ENCODE results near the gene H2AZ1.

H2AZ1 gene

DNA sequence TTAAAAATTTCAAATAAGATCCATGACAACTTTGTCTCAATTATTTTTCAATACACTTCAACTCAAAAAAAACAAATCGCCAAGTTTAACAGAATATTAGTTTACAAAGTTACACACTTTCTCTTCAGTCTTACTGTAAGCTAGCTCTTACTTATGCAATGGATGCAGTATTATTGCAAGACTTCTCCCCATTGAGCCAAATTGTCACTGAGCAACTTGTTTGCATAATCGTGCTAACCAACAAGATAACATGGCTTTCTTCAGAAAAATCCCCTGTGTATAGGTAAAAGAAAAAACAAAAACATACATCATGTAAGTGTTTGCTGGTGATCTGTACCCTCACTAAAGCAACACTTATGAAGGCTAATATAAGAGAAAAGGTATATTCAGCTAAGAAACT lies 22.5 kb downstream of the H2AZ1 start:
- Histone ChIP-seq H4K91ac (ENCODE audit: low read depth, low read length) (no peak overlapping the region), H3K36me3 (ENCODE audit: control insufficient read depth in 1 of 2, insufficient read depth in 2 of 2, low read length in 2 of 2) (peaks cover 0 to 4% of the 10 kb centered on the region in 2 experiments), H2BK12ac (ENCODE audit: low read length) (no peak overlapping the region), H2BK120ac (ENCODE audit: insufficient read depth, low read length, poor library complexity) (no peak overlapping the region), H3K4me2 (ENCODE audit: low read length) (no peak overlapping the region), H2AK5ac (ENCODE audit: low read length) (no peak overlapping the region), H3K4me3 (ENCODE audit: low read depth, low read length) (no peak overlapping the region), H2AFZ (ENCODE audit: insufficient read depth, low read length, poor library complexity) (no peak overlapping the region), H3K18ac (ENCODE audit: low read length) (no peak overlapping the region), H3K9me3 (ENCODE audit: insufficient read depth, low read depth, low read length) (no peaks in the 10 kb centered on the region), H4K12ac (ENCODE audit: low read depth, low read length) (no peak overlapping the region), H3K79me2 (ENCODE audit: control insufficient read depth, insufficient read depth, low read length, poor library complexity) (no peaks in the 10 kb centered on the region), H3K4me1 (ENCODE audit: control insufficient read depth in 1 of 2, insufficient read depth in 2 of 2, low read length in 2 of 2) (no peaks in the 10 kb centered on the region), H3K23ac (ENCODE audit: low read length) (no peak overlapping the region), H4K8ac (ENCODE audit: low read depth, low read length) (no peak overlapping the region), H3K27ac (ENCODE audit: low read depth, low read length) (no peak overlapping the region), H3K14ac (ENCODE audit: low read length) (no peak overlapping the region), H3K27me3 (ENCODE audit: insufficient read depth, low read length) (no peaks in the 10 kb centered on the region), H3K9ac (ENCODE audit: low read length) (no peak overlapping the region), H2BK5ac (ENCODE audit: low read depth, low read length, poor library complexity) (no peak overlapping the region), H3K79me1 (ENCODE audit: low read length) (no peaks in the 10 kb centered on the region), H3K4ac (ENCODE audit: low read depth, low read length) (no peak overlapping the region)
- no peak for DNase-seq
- WGBS (ENCODE audit: extremely low coverage, insufficient coverage, insufficient read length), result 100% methylated on average over 1 of the region's 2 CpGs

GRCh38 chr4:99921174-99921573 lies 28.9 kb downstream of the H2AZ1 start:
- WGBS (ENCODE audit: extremely low coverage, insufficient coverage, insufficient read length), result no CpG with 5 or more reads among the region's 3 CpGs

DNA sequence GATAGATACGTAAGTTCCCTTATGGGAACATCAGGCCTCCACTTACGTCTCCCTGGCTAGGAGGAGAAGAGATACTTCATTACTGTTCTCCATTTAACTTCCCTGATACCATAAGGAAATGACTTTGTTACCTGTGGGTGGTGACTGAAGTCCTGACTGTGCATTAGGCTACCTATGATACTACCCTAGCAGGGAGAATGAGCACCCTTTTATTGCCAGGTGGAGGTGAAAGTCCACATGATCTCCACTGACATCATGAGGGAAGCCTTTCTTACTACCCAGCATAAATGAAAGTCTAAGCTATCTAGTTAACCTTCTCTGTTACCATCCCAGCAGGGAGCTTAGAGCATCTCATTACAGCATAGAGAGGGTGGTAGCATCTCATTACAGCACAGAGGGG lies 31.4 kb downstream of the H2AZ1 start:
- Histone ChIP-seq H3K9me3 (ENCODE audit: insufficient read depth, low read depth, low read length) (no peaks in the 10 kb centered on the region), H3K4me2 (ENCODE audit: low read length) (no peak overlapping the region), H3K27ac (ENCODE audit: low read depth, low read length) (no peak overlapping the region), H3K9ac (ENCODE audit: low read length) (no peak overlapping the region), H3K79me2 (ENCODE audit: control insufficient read depth, insufficient read depth, low read length, poor library complexity) (no peaks in the 10 kb centered on the region), H3K14ac (ENCODE audit: low read length) (no peak overlapping the region), H3K4me3 (ENCODE audit: low read depth, low read length) (no peak overlapping the region), H4K8ac (ENCODE audit: low read depth, low read length) (no peak overlapping the region), H4K91ac (ENCODE audit: low read depth, low read length) (no peak overlapping the region), H3K4me1 (ENCODE audit: control insufficient read depth in 1 of 2, insufficient read depth in 2 of 2, low read length in 2 of 2) (no peaks in the 10 kb centered on the region), H3K36me3 (ENCODE audit: control insufficient read depth in 1 of 2, insufficient read depth in 2 of 2, low read length in 2 of 2) (peaks cover 1 to 9% of the 10 kb centered on the region in 2 experiments), H2AK5ac (ENCODE audit: low read length) (no peak overlapping the region), H4K12ac (ENCODE audit: low read depth, low read length) (no peak overlapping the region), H3K23ac (ENCODE audit: low read length) (no peak overlapping the region), H3K79me1 (ENCODE audit: low read length) (no peaks in the 10 kb centered on the region), H3K27me3 (ENCODE audit: insufficient read depth, low read length) (no peaks in the 10 kb centered on the region), H3K4ac (ENCODE audit: low read depth, low read length) (no peak overlapping the region), H2BK12ac (ENCODE audit: low read length) (no peak overlapping the region), H3K18ac (ENCODE audit: low read length) (no peak overlapping the region), H2BK120ac (ENCODE audit: insufficient read depth, low read length, poor library complexity) (no peak overlapping the region), H2BK5ac (ENCODE audit: low read depth, low read length, poor library complexity) (no peak overlapping the region), H2AFZ (ENCODE audit: insufficient read depth, low read length, poor library complexity) (no peak overlapping the region)
- no peak for DNase-seq
- no CpG with 5 or more reads among the region's 2 CpGs for WGBS (ENCODE audit: extremely low coverage, insufficient coverage, insufficient read length)

More at GRCh38 chr4:99921174-99921573, 28.9 kb downstream of the H2AZ1 start:
- H3K27me3 ChIP-seq (ENCODE audit: insufficient read depth, low read length), result no peaks in the 10 kb centered on the region
- H3K9me3 ChIP-seq (ENCODE audit: insufficient read depth, low read depth, low read length), result no peaks in the 10 kb centered on the region
- H3K14ac ChIP-seq (ENCODE audit: low read length), result no peak overlapping the region
- no peak overlapping the region for H3K9ac ChIP-seq (ENCODE audit: low read length)
- no peak overlapping the region for H4K8ac ChIP-seq (ENCODE audit: low read depth, low read length)
- no peak overlapping the region for H3K4me3 ChIP-seq (ENCODE audit: low read depth, low read length)
- no peak overlapping the region for H3K18ac ChIP-seq (ENCODE audit: low read length)
- no peak overlapping the region for H2AFZ ChIP-seq (ENCODE audit: insufficient read depth, low read length, poor library complexity)
- no peak overlapping the region for H3K4me2 ChIP-seq (ENCODE audit: low read length)
- H4K91ac ChIP-seq (ENCODE audit: low read depth, low read length), result no peak overlapping the region
- no peak overlapping the region for H2BK5ac ChIP-seq (ENCODE audit: low read depth, low read length, poor library complexity)
- H3K79me1 ChIP-seq (ENCODE audit: low read length), result no peaks in the 10 kb centered on the region
- no peaks in the 10 kb centered on the region for H3K79me2 ChIP-seq (ENCODE audit: control insufficient read depth, insufficient read depth, low read length, poor library complexity)
- H3K23ac ChIP-seq (ENCODE audit: low read length), result no peak overlapping the region
- H2AK5ac ChIP-seq (ENCODE audit: low read length), result no peak overlapping the region
- no peak overlapping the region for H3K27ac ChIP-seq (ENCODE audit: low read depth, low read length)
- no peak overlapping the region for H3K4ac ChIP-seq (ENCODE audit: low read depth, low read length)
- no peak for DNase-seq
- H3K36me3 ChIP-seq (ENCODE audit: control insufficient read depth in 1 of 2, insufficient read depth in 2 of 2, low read length in 2 of 2), result peaks cover 0 to 8% of the 10 kb centered on the region in 2 experiments
- no peak overlapping the region for H4K12ac ChIP-seq (ENCODE audit: low read depth, low read length)
- H3K4me1 ChIP-seq (ENCODE audit: control insufficient read depth in 1 of 2, insufficient read depth in 2 of 2, low read length in 2 of 2), result no peaks in the 10 kb centered on the region
- H2BK12ac ChIP-seq (ENCODE audit: low read length), result no peak overlapping the region
- no peak overlapping the region for H2BK120ac ChIP-seq (ENCODE audit: insufficient read depth, low read length, poor library complexity)

DNA sequence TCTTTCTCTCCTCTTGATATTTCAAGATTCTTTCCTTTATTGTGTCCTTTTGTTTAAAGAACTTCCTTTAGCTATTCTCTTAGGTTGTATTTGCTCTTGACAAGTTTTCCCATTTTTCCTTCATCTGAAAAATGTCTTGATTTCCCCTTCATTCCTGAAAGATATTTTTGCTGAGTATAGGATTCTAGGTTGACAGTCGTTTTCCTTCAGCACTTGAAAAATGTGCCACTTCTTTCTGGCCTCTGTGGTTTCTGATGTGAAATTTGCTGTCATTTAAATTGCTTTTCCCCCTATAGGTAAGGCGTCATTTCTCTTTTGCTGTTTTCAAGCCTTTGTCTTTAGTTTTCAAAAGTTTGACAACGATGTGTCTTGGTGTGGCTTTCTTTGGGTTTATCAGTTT lies 32.5 kb downstream of the H2AZ1 start:
- no peaks in the 10 kb centered on the region for H3K9me3 ChIP-seq (ENCODE audit: insufficient read depth, low read depth, low read length)
- no peak overlapping the region for H3K4me3 ChIP-seq (ENCODE audit: low read depth, low read length)
- H3K27me3 ChIP-seq (ENCODE audit: insufficient read depth, low read length), result no peaks in the 10 kb centered on the region
- no peak overlapping the region for H4K8ac ChIP-seq (ENCODE audit: low read depth, low read length)
- no peak overlapping the region for H2BK5ac ChIP-seq (ENCODE audit: low read depth, low read length, poor library complexity)
- H3K14ac ChIP-seq (ENCODE audit: low read length), result no peak overlapping the region
- H3K4me2 ChIP-seq (ENCODE audit: low read length), result no peak overlapping the region
- H3K79me1 ChIP-seq (ENCODE audit: low read length), result no peaks in the 10 kb centered on the region
- no CpG with 5 or more reads among the region's 3 CpGs for WGBS (ENCODE audit: extremely low coverage, insufficient coverage, insufficient read length)
- no peak overlapping the region for H4K91ac ChIP-seq (ENCODE audit: low read depth, low read length)
- no peak overlapping the region for H3K9ac ChIP-seq (ENCODE audit: low read length)
- peaks cover 1 to 9% of the 10 kb centered on the region in 2 experiments for H3K36me3 ChIP-seq (ENCODE audit: control insufficient read depth in 1 of 2, insufficient read depth in 2 of 2, low read length in 2 of 2)
- H3K79me2 ChIP-seq (ENCODE audit: control insufficient read depth, insufficient read depth, low read length, poor library complexity), result no peaks in the 10 kb centered on the region
- H2AK5ac ChIP-seq (ENCODE audit: low read length), result no peak overlapping the region
- H3K27ac ChIP-seq (ENCODE audit: low read depth, low read length), result no peak overlapping the region
- no peak overlapping the region for H3K18ac ChIP-seq (ENCODE audit: low read length)
- no peak overlapping the region for H2AFZ ChIP-seq (ENCODE audit: insufficient read depth, low read length, poor library complexity)
- no peak overlapping the region for H3K4ac ChIP-seq (ENCODE audit: low read depth, low read length)
- no peaks in the 10 kb centered on the region for H3K4me1 ChIP-seq (ENCODE audit: control insufficient read depth in 1 of 2, insufficient read depth in 2 of 2, low read length in 2 of 2)
- H3K23ac ChIP-seq (ENCODE audit: low read length), result no peak overlapping the region
- no peak overlapping the region for H2BK120ac ChIP-seq (ENCODE audit: insufficient read depth, low read length, poor library complexity)
- no peak overlapping the region for H4K12ac ChIP-seq (ENCODE audit: low read depth, low read length)
- no peak for DNase-seq
- H2BK12ac ChIP-seq (ENCODE audit: low read length), result no peak overlapping the region
